Esophagus squamous epithelium (tissue), 5 donors: ENCODE data around the gene SLC6A3. TPM values are rescaled to one million over a fixed set of nuclear protein-coding genes. Genes with fewer than 3 reads are reported as not detected.

Source experiments
- DNase-seq: peaks from one replicate; lab custom pipeline; 2025; lab: John Stamatoyannopoulos, UW
- H3K27ac ChIP-seq, 4 donors: fragments of 200-600 bp; sonication (generic); one replicate each; pipeline ENCODE4 v1.5.1; 2016 to 2019; ENCODE audit warnings: mild to moderate bottlenecking in 1 of 4
- H3K27me3 ChIP-seq, 4 donors: fragments of 200-600 bp; sonication (generic); 1 replicate in 3 of 4; 2 replicates in 1 of 4; pipeline versions ENCODE4 v1.5.1 to v1.6.0; 2017 to 2021; ENCODE audit warnings: antibody characterized with exemption in 1 of 4
- H3K36me3 ChIP-seq, 3 donors: fragments of 200-600 bp; sonication (generic); one replicate each; pipeline ENCODE4 v1.5.1; 2016 to 2019
- H3K4me1 ChIP-seq, 3 donors: fragments of 200-600 bp; sonication (generic); one replicate each; pipeline ENCODE4 v1.5.1; 2017 to 2019
- H3K4me3 ChIP-seq, 4 donors: fragments of 200-600 bp; sonication (generic); 1 replicate in 3 of 4; 2 replicates in 1 of 4; pipeline ENCODE4 v1.5.1; 2016 to 2019; ENCODE audit warnings: mild to moderate bottlenecking in 2 of 4, moderate library complexity in 1 of 4
- H3K9me3 ChIP-seq, 3 donors: fragments of 200-600 bp; sonication (generic); one replicate each; pipeline ENCODE4 v1.5.1; 2016 to 2019
- POLR2A ChIP-seq, 4 donors: fragments of 450-650 bp; IDR thresholded peaks; one replicate each; pipeline ENCODE4 v1.6.1; 2017; ENCODE audit warnings: antibody characterized with exemption in 4 of 4, mild to moderate bottlenecking in 4 of 4, moderate library complexity in 3 of 4
- WGBS, 2 donors: methylation state at CpG; one replicate each; pipeline ENCODE4 v1.1.5; 2018; 5-methylcytosine and 5-hydroxymethylcytosine counted together
- intact Hi-C: fragments of 100-400 bp; cut with DNase I; formaldehyde crosslinking; loops from one replicate; pipeline ENCODE4 v1.15.0; 2022
- total RNA-seq, 4 donors: library from RNA; depleted of rRNA; stranded (reverse); fragments of >200 nt; gene quantifications; one replicate each; pipeline ENCODE4 v1.1.0, GENCODE V29; 2016
- TF ChIP-seq, protein P1 (sequence below), 6 experiments: fragments of 450-650 bp in 4 of 6; fragments of 200-600 bp in 2 of 6; sonication (generic) in 2 of 6; IDR thresholded peaks; one replicate each; pipeline ENCODE4 v1.5.1; 2016 to 2019; ENCODE audit warnings: antibody characterized with exemption in 6 of 6, mild to moderate bottlenecking in 4 of 6, moderate library complexity in 4 of 6
- donor health status: DM: yes; HTN: yes; CAD: no.

Gene SLC6A3
- total RNA-seq, 4 donors from 2014 or later, result 0.19 TPM; not detected in 3

DNA sequence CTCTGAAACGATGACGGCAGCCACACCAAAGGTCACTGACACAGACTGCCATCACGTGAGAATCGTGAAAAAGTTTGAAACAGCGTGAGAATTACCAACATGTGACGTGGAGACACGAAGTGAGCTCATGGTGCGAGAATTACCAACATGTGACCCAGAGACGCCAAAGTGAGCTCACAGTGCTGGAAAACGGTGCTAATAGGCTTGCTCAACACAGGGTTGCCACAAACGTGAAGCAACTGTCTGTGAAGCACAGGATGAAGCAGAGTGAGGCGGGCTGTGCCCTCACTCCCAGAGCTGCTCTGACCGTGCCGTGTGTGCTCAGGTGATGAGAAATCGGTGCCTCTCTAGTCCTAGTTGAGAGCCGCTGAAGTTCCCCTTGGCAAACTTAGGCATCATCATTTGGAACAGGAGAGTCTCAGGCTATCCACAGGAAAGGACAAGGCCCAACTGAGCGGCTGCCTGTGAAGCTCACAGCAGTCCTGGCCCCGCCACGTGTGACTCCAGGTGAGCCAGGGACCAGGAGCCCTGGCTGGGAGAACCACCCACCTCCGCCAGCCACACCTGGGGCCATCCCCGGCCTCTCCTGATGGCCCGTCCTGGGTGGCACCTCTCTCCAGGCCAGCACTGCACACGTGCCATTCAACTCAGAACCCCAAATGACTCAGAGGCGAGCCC, 29.8 kb upstream of the SLC6A3 start:
- H3K4me3 ChIP-seq, result no peak overlapping the region
- H3K9me3 ChIP-seq, result no peaks in the 10 kb centered on the region
- DNase-seq, result no peak
- H3K27ac ChIP-seq, result no peak overlapping the region
- H3K36me3 ChIP-seq, result peaks cover 0 to 73% (median 0%) of the 10 kb centered on the region in 3 donors
- peaks cover 0 to 11% (median 0%) of the 10 kb centered on the region in 3 donors for H3K4me1 ChIP-seq
- WGBS, 2 donors, result 87 to 92% methylated on average over 19 to 20 of the region's 24 CpGs
- intact Hi-C loops, result no loop called here
- no peaks in the 10 kb centered on the region for H3K27me3 ChIP-seq
- TF ChIP-seq, protein P1, sequence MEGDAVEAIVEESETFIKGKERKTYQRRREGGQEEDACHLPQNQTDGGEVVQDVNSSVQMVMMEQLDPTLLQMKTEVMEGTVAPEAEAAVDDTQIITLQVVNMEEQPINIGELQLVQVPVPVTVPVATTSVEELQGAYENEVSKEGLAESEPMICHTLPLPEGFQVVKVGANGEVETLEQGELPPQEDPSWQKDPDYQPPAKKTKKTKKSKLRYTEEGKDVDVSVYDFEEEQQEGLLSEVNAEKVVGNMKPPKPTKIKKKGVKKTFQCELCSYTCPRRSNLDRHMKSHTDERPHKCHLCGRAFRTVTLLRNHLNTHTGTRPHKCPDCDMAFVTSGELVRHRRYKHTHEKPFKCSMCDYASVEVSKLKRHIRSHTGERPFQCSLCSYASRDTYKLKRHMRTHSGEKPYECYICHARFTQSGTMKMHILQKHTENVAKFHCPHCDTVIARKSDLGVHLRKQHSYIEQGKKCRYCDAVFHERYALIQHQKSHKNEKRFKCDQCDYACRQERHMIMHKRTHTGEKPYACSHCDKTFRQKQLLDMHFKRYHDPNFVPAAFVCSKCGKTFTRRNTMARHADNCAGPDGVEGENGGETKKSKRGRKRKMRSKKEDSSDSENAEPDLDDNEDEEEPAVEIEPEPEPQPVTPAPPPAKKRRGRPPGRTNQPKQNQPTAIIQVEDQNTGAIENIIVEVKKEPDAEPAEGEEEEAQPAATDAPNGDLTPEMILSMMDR (IDR thresholded peaks at IDR 0.05), result no peak
- TF ChIP-seq POLR2A (IDR thresholded peaks at IDR 0.05), result no peak

- intact Hi-C loops, result no loop called here
- Histone ChIP-seq H3K4me3 (no peak overlapping the region), H3K27ac (no peak overlapping the region), H3K27me3 (no peaks in the 10 kb centered on the region), H3K9me3 (no peaks in the 10 kb centered on the region), H3K36me3 (peaks cover 0 to 76% (median 0%) of the 10 kb centered on the region in 3 donors), H3K4me1 (peaks cover 0 to 6% (median 0%) of the 10 kb centered on the region in 3 donors)
- DNase-seq, result no peak
- WGBS, 2 donors, result 86 to 94% methylated on average over 14 to 15 of the region's 21 CpGs
- TF ChIP-seq, protein P1 (IDR thresholded peaks at IDR 0.05), result no peak
- no peak for TF ChIP-seq POLR2A (IDR thresholded peaks at IDR 0.05)
Observed at GRCh38 chr5:1474183-1474839, 29.1 kb upstream of the SLC6A3 start.

DNA sequence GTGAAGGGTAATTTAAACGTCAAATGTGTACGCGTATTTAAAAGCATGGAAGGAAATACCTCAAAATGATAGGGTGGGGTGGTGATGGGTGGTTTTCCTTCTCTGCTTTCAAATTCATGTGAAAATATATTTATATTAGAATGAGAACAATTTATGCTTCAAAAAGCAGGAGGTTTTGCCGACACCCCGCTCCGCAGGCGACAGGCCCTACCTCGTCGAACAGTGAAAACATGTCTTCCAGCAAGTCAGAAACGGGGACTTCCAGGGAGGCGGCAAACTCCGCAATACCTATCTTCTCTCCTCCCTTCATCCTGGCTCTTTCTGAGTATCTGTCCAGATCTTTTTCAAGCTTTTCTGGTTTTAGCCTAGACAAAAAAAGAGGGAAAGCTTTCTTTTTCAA, 28.5 kb upstream of the SLC6A3 start:
- 86 to 90% methylated on average over 12 of the region's 12 CpGs for WGBS, 2 donors
- Histone ChIP-seq H3K4me1 (peaks cover 0 to 6% (median 0%) of the 10 kb centered on the region in 3 donors), H3K4me3 (no peak overlapping the region), H3K9me3 (no peaks in the 10 kb centered on the region), H3K27ac (no peak overlapping the region), H3K27me3 (no peaks in the 10 kb centered on the region), H3K36me3 (peaks cover 0 to 72% (median 0%) of the 10 kb centered on the region in 3 donors)
- DNase-seq, result no peak
- intact Hi-C loops, result no loop called here
- no peak for TF ChIP-seq POLR2A (IDR thresholded peaks at IDR 0.05)
- TF ChIP-seq, protein P1 (IDR thresholded peaks at IDR 0.05), result no peak

GRCh38 chr5:1472964-1473628, 27.9 kb upstream of the SLC6A3 start:
- TF ChIP-seq POLR2A (IDR thresholded peaks at IDR 0.05), result no peak
- TF ChIP-seq, protein P1 (IDR thresholded peaks at IDR 0.05), result no peak
- intact Hi-C loops, result no loop called here
- no peaks in the 10 kb centered on the region for H3K27me3 ChIP-seq
- DNase-seq, result no peak
- H3K27ac ChIP-seq, result no peak overlapping the region
- H3K4me1 ChIP-seq, result peaks cover 0 to 6% (median 0%) of the 10 kb centered on the region in 3 donors
- 77 to 92% methylated on average over 5 to 8 of the region's 23 CpGs for WGBS, 2 donors
- peaks cover 0 to 67% (median 0%) of the 10 kb centered on the region in 3 donors for H3K36me3 ChIP-seq
- H3K4me3 ChIP-seq, result no peak overlapping the region
- no peaks in the 10 kb centered on the region for H3K9me3 ChIP-seq
